ENCODE results near the gene FETUB.
"Not testable (repeated sequence)": the region's sequence is repeated elsewhere in the genome, so short reads cannot be mapped to it uniquely, and the experiment has no call there.

The FETUB gene

GRCh38 chr3:186620213-186621092 lies 19.7 kb upstream of the FETUB start:
- DNase-seq = no peak
- no peak overlapping the region for H3K27ac Mint-ChIP-seq
- H3K36me3 Mint-ChIP-seq (ENCODE audit: low read depth) = no peaks in the 10 kb centered on the region
- no peak for ATAC-seq
- peaks cover 18% of the 10 kb centered on the region for H3K4me1 Mint-ChIP-seq
- no peak overlapping the region for H3K4me3 Mint-ChIP-seq
- peaks cover 32% of the 10 kb centered on the region for H3K27me3 Mint-ChIP-seq
- no peaks in the 10 kb centered on the region for H3K9me3 Mint-ChIP-seq

DNA sequence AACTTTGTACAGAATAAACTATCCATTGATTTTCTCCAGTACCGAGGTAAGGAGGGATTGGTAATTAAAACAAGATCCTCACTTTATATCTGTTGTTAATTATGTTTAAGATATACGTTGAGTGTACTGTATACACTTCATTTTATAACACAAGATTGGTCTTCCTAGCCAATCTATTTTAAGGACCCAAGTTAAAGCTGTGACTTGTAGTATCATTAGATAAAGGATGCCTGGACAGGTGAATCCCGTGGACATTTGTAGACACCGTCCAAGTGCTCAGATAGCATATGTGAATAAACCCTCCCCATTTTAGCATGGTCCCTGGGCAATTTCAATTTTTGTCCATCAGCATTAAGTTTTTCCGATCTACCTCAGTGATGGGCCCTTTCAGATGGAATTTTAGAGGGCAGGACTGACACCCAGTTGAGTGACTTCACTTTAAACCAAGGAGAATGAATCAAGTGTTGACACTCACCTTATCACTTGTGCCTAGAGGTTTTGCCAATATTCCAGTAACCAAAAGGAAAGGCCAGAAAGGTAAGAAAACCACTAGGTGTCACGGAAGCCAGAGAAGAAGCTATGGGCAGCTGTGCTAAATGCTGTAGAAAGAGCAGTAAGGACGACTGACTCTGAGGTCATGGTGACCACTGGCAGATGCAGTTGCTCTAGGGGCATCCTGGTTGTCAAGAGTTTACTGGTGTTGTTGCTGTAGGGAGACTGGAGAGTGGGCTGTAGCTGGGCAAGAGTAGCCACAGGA lies 18.1 kb upstream of the FETUB start:
- peaks cover 8% of the 10 kb centered on the region for H3K4me1 Mint-ChIP-seq
- H3K36me3 Mint-ChIP-seq (ENCODE audit: low read depth) = no peaks in the 10 kb centered on the region
- no peak overlapping the region for H3K27ac Mint-ChIP-seq
- no peaks in the 10 kb centered on the region for H3K9me3 Mint-ChIP-seq
- H3K27me3 Mint-ChIP-seq = peaks cover 31% of the 10 kb centered on the region
- no peak overlapping the region for H3K4me3 Mint-ChIP-seq
- DNase-seq (no peak), ATAC-seq (no peak)

DNA sequence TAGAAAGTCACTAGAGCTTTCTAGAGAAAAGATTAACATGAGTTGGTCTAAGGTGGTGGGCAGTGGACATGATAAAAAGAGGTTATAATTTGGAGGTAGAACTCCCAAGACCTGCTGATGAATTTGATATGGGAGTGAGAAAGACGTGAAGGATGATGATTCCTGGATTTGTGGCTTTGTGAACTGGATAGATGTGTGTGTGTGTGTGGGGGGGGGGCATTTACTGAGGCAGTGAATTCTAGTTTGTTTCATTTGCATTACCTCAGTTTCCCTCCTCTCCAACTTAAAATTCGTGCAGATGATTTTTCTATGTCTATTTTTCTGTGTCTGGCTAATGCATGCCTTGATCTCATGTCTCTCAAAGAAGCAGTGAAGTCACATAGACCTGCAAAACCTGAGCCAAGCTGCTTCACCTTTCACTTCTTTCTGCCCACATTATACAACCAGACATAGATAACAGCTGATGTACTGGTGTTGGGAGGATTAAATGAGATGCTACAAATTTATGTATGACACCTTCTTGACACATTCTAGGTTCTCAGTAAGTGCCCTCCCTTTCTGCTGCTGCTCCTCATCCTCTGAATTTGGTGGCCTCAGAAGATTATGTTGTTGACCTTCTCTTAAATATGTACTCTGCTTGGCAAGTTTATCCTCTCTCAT lies 17.4 kb upstream of the FETUB start:
- Mint-ChIP-seq H3K4me3 (no peak overlapping the region), H3K9me3 (no peaks in the 10 kb centered on the region), H3K27me3 (peaks cover 25% of the 10 kb centered on the region), H3K36me3 (ENCODE audit: low read depth) (no peaks in the 10 kb centered on the region), H3K4me1 (peaks cover 2% of the 10 kb centered on the region), H3K27ac (no peak overlapping the region)
- no peak for DNase-seq
- ATAC-seq = no peak

DNA sequence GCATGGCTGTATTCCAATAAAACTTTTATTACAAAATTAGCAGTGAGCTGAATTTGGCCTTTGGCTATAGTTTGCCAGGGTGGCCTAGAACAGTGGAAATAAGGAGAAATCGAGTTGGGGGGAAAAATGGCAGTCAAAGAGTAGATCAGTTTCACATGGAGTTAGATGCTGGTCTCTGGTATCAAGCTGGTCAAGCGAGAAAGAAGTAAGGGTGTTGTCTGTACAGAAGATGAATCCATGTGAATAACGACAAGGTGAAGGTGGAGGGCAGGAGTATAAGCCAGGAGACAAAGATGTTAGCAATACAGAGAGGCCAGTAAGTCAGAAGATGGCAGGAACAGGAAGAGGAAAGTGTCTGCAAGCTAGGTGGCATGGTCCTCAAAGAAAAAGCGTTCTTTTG lies 15.6 kb upstream of the FETUB start:
- Mint-ChIP-seq H3K27me3 (peaks cover 13% of the 10 kb centered on the region), H3K36me3 (ENCODE audit: low read depth) (no peaks in the 10 kb centered on the region), H3K9me3 (no peaks in the 10 kb centered on the region), H3K27ac (no peak overlapping the region), H3K4me1 (no peaks in the 10 kb centered on the region), H3K4me3 (no peak overlapping the region)
- ATAC-seq = no peak
- DNase-seq = no peak

GRCh38 chr3:186625600-186626042 lies 14.6 kb upstream of the FETUB start:
- Mint-ChIP-seq H3K4me1 (no peaks in the 10 kb centered on the region), H3K4me3 (no peak overlapping the region), H3K36me3 (ENCODE audit: low read depth) (no peaks in the 10 kb centered on the region), H3K9me3 (no peaks in the 10 kb centered on the region), H3K27me3 (peaks cover 14% of the 10 kb centered on the region), H3K27ac (no peak overlapping the region)
- ATAC-seq = no peak
- DNase-seq = no peak

- ATAC-seq (no peak), DNase-seq (no peak)
- no peak overlapping the region for H3K27ac Mint-ChIP-seq
- H3K4me3 Mint-ChIP-seq = no peak overlapping the region
- peaks cover 12% of the 10 kb centered on the region for H3K27me3 Mint-ChIP-seq
- no peaks in the 10 kb centered on the region for H3K9me3 Mint-ChIP-seq
- H3K4me1 Mint-ChIP-seq = no peaks in the 10 kb centered on the region
- no peaks in the 10 kb centered on the region for H3K36me3 Mint-ChIP-seq (ENCODE audit: low read depth)
Observed at GRCh38 chr3:186626254-186626847, 13.8 kb upstream of the FETUB start.

- DNase-seq = no peak
- H3K4me3 Mint-ChIP-seq = no peak overlapping the region
- H3K4me1 Mint-ChIP-seq = no peaks in the 10 kb centered on the region
- peaks cover 7% of the 10 kb centered on the region for H3K27me3 Mint-ChIP-seq
- H3K27ac Mint-ChIP-seq = no peak overlapping the region
- H3K9me3 Mint-ChIP-seq = no peaks in the 10 kb centered on the region
- ATAC-seq = no peak
- H3K36me3 Mint-ChIP-seq (ENCODE audit: low read depth) = no peaks in the 10 kb centered on the region
Observed at GRCh38 chr3:186627852-186628414, 12.3 kb upstream of the FETUB start.

DNA sequence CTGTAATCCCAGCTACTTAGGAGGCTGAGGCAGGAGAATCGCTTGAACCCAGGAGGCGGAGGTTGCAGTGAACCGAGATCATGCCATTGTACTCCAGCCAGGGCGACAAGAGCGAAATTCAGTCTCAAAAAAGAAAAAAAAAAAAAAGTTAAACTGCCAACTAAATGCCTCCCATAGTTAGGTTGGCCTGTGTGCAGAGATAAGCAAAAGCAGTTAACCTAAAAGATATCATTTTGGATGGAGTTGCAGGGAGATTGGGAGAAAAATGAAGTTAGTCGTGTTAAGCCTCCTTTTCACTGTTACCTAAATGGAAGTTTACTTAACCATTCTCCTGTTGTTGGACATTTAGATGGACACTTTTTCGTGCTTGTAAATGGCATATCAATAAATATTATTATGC lies 11.4 kb upstream of the FETUB start:
- H3K4me1 Mint-ChIP-seq = no peaks in the 10 kb centered on the region
- peaks cover 7% of the 10 kb centered on the region for H3K27me3 Mint-ChIP-seq
- H3K36me3 Mint-ChIP-seq (ENCODE audit: low read depth) = no peaks in the 10 kb centered on the region
- no peak for ATAC-seq
- no peak for DNase-seq
- no peak overlapping the region for H3K27ac Mint-ChIP-seq
- no peak overlapping the region for H3K4me3 Mint-ChIP-seq
- H3K9me3 Mint-ChIP-seq = no peaks in the 10 kb centered on the region

DNA sequence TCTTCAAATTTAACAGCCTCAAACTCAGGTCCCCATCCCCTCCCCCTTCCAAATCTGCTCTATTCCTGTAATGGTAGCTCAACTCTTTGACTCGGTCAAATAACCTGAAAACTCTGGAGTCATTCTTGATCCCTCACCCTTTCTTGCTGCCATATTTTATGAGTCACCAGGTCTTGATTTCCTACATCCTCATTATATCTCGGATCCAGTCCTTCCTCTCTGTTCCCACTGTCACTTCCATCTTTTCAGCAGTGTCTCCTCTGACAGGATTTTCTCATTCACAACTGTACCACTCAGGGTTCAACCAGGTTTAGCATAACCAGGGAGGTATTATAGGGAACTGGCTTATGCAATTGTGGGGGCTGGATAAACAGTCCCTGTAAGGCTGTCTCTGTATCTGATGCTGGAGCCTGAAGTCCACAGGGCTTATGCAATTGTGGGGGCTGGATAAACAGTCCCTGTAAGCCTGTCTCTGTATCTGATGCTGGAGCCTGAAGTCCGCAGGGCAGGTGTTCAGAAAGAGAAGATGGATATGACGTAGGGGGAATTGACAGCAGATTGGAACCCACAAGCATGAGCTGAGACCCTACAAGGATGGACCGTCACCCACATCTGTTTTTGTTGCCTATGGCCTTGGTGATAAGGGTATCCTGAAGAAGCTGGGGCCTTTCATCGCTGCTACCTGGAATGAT lies 9.1 kb upstream of the FETUB start:
- Mint-ChIP-seq H3K36me3 (ENCODE audit: low read depth) (no peaks in the 10 kb centered on the region), H3K27me3 (peaks cover 7% of the 10 kb centered on the region), H3K4me1 (no peaks in the 10 kb centered on the region), H3K9me3 (no peaks in the 10 kb centered on the region), H3K4me3 (no peak overlapping the region), H3K27ac (no peak overlapping the region)
- ATAC-seq (no peak), DNase-seq (no peak)

- Mint-ChIP-seq H3K27ac (no peak overlapping the region), H3K27me3 (peaks cover 8% of the 10 kb centered on the region), H3K4me1 (no peaks in the 10 kb centered on the region), H3K36me3 (ENCODE audit: low read depth) (no peaks in the 10 kb centered on the region), H3K9me3 (no peaks in the 10 kb centered on the region), H3K4me3 (no peak overlapping the region)
- ATAC-seq (no peak), DNase-seq (no peak)
Observed at GRCh38 chr3:186633481-186633880, 6.7 kb upstream of the FETUB start.

GRCh38 chr3:186634207-186634606 lies 6.0 kb upstream of the FETUB start:
- ATAC-seq; H3K27ac Mint-ChIP-seq; H3K27me3 Mint-ChIP-seq; DNase-seq; H3K4me3 Mint-ChIP-seq; H3K36me3 Mint-ChIP-seq (ENCODE audit: low read depth); H3K9me3 Mint-ChIP-seq; H3K4me1 Mint-ChIP-seq: not testable (repeated sequence)

GRCh38 chr3:186635532-186635931 lies 4.7 kb upstream of the FETUB start:
- Mint-ChIP-seq H3K4me1 (no peaks in the 10 kb centered on the region), H3K4me3 (no peak overlapping the region), H3K27ac (no peak overlapping the region), H3K9me3 (no peaks in the 10 kb centered on the region), H3K27me3 (peaks cover 5% of the 10 kb centered on the region), H3K36me3 (ENCODE audit: low read depth) (no peaks in the 10 kb centered on the region)
- DNase-seq (no peak), ATAC-seq (no peak)

- H3K27ac Mint-ChIP-seq = no peak overlapping the region
- peaks cover 4% of the 10 kb centered on the region for H3K4me1 Mint-ChIP-seq
- DNase-seq (no peak), ATAC-seq (no peak)
- H3K4me3 Mint-ChIP-seq = no peak overlapping the region
- no peaks in the 10 kb centered on the region for H3K9me3 Mint-ChIP-seq
- H3K36me3 Mint-ChIP-seq (ENCODE audit: low read depth) = no peaks in the 10 kb centered on the region
- peaks cover 2% of the 10 kb centered on the region for H3K27me3 Mint-ChIP-seq
Observed at GRCh38 chr3:186636536-186636935, 3.7 kb upstream of the FETUB start.

GRCh38 chr3:186637686-186638085 lies 2.5 kb upstream of the FETUB start:
- Mint-ChIP-seq H3K9me3 (no peaks in the 10 kb centered on the region), H3K4me3 (no peak overlapping the region), H3K27ac (no peak overlapping the region), H3K4me1 (peaks cover 14% of the 10 kb centered on the region), H3K27me3 (peaks cover 2% of the 10 kb centered on the region), H3K36me3 (ENCODE audit: low read depth) (no peaks in the 10 kb centered on the region)
- DNase-seq = no peak
- no peak for ATAC-seq
